ENCODE measurements around the gene ZAP70. TPM values are rescaled to one million over a fixed set of nuclear protein-coding genes. Genes with fewer than 3 reads are reported as not detected.

ZAP70 gene
- total and polyA plus RNA-seq, 2 donors from 2014 or later = 0.37 to 15.0 TPM

DNA sequence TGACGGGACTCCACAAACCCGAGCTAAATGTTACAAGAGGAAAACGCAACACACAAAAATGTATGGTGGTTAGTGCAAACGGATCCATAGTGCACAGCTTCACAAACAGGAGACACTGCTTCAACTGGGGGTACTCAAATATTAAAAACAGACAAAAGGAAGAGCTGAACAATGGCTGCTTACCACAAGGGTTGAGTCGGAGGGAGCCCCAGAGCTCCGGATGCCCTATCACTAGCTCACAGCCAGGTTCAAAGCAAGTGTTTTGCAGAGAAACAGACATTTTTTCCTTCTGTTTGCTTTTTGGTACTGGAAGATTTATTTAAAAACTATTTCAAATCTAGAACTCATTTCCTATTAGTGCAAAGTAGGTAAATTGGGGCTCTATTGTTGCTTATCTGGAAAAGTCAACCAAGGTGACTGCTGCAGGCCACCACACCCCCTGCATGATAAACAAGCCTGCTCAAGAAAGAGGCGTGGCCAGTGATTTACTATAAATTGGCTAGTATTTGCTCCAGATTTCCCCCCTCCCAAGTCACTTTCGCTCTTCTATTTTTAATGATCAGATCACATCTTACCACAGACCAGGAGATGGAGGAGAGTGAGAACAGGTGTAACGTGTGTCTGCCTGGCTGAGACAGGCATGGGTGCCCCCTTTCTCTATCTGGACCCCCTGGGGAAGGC lies 46.5 kb downstream of the ZAP70 start:
- no peak for FAIRE-seq
- peak in 1 of 5 donors; percentile 4 for DNase-seq
- TF ChIP-seq, protein P1, sequence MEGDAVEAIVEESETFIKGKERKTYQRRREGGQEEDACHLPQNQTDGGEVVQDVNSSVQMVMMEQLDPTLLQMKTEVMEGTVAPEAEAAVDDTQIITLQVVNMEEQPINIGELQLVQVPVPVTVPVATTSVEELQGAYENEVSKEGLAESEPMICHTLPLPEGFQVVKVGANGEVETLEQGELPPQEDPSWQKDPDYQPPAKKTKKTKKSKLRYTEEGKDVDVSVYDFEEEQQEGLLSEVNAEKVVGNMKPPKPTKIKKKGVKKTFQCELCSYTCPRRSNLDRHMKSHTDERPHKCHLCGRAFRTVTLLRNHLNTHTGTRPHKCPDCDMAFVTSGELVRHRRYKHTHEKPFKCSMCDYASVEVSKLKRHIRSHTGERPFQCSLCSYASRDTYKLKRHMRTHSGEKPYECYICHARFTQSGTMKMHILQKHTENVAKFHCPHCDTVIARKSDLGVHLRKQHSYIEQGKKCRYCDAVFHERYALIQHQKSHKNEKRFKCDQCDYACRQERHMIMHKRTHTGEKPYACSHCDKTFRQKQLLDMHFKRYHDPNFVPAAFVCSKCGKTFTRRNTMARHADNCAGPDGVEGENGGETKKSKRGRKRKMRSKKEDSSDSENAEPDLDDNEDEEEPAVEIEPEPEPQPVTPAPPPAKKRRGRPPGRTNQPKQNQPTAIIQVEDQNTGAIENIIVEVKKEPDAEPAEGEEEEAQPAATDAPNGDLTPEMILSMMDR (IDR thresholded peaks at IDR 0.05; ENCODE audit: borderline replicate concordance, extremely low read depth, insufficient read depth) = no peak

GRCh38 chr2:97760480-97761049 lies 47.2 kb downstream of the ZAP70 start:
- Histone ChIP-seq H3K27me3 (ENCODE audit: control insufficient read depth, insufficient read depth, low read length) (no peaks in the 10 kb centered on the region), H3K36me3 (ENCODE audit: control insufficient read depth in 2 of 3, insufficient read depth in 3 of 3, low read length in 3 of 3) (peaks cover 5 to 67% (median 47%) of the 10 kb centered on the region in 3 donors), H3K4me1 (ENCODE audit: control insufficient read depth in 2 of 3, insufficient read depth in 2 of 3, low read depth in 1 of 3, low read length in 3 of 3) (no peaks in the 10 kb centered on the region), H3K9me3 (ENCODE audit: control insufficient read depth in 2 of 3, insufficient read depth in 1 of 3, low read length in 3 of 3) (no peaks in the 10 kb centered on the region), H3K4me3 (ENCODE audit: low read length in 3 of 3) (no peak overlapping the region), H3K27ac (ENCODE audit: low read depth in 2 of 2, low read length in 2 of 2) (no peak overlapping the region), H3K9ac (ENCODE audit: low read length in 3 of 3) (no peak overlapping the region)
- FAIRE-seq (no peak), DNase-seq (peak in 1 of 5 donors; percentile 10)
- intact Hi-C loops (cut with DNase I) = no loop called here
- TF ChIP-seq, protein P1 (IDR thresholded peaks at IDR 0.05; ENCODE audit: borderline replicate concordance, extremely low read depth, insufficient read depth) = no peak

More for the DNA sequence above, 46.5 kb downstream of the ZAP70 start:
- Histone ChIP-seq H3K4me3 (ENCODE audit: low read length in 3 of 3) (no peak overlapping the region), H3K27me3 (ENCODE audit: control insufficient read depth, insufficient read depth, low read length) (no peaks in the 10 kb centered on the region), H3K9ac (ENCODE audit: low read length in 3 of 3) (no peak overlapping the region), H3K27ac (ENCODE audit: low read depth in 2 of 2, low read length in 2 of 2) (no peak overlapping the region), H3K9me3 (ENCODE audit: control insufficient read depth in 2 of 3, insufficient read depth in 1 of 3, low read length in 3 of 3) (no peaks in the 10 kb centered on the region), H3K36me3 (ENCODE audit: control insufficient read depth in 2 of 3, insufficient read depth in 3 of 3, low read length in 3 of 3) (peaks cover 5 to 61% (median 40%) of the 10 kb centered on the region in 3 donors), H3K4me1 (ENCODE audit: control insufficient read depth in 2 of 3, insufficient read depth in 2 of 3, low read depth in 1 of 3, low read length in 3 of 3) (no peaks in the 10 kb centered on the region)
- intact Hi-C loops (cut with DNase I) = no loop called here

DNA sequence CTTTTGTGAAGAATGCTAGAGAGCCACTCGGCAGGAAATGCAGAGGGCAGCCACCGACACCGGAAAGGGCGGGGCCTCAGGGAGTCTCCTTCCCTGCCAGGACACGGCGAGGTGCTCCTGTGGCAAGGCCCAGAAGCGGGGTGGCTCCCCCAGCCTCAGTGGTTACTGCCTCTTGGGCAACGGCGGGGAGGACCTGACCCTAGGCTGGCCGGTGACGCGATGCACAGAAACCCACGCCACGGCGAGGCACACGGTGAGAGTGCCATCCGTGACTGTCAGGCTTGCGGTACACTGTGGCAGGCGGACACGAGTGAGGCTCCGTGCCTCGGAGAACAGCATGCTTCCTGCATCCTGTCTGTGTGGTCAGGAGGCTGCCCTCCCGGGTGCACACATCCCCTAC lies 47.8 kb downstream of the ZAP70 start:
- intact Hi-C loops (cut with DNase I) = no loop called here
- Histone ChIP-seq H3K4me1 (ENCODE audit: control insufficient read depth in 2 of 3, insufficient read depth in 2 of 3, low read depth in 1 of 3, low read length in 3 of 3) (no peaks in the 10 kb centered on the region), H3K36me3 (ENCODE audit: control insufficient read depth in 2 of 3, insufficient read depth in 3 of 3, low read length in 3 of 3) (peaks cover 2 to 67% (median 47%) of the 10 kb centered on the region in 3 donors), H3K27me3 (ENCODE audit: control insufficient read depth, insufficient read depth, low read length) (no peaks in the 10 kb centered on the region), H3K4me3 (ENCODE audit: low read length in 3 of 3) (no peak overlapping the region), H3K9me3 (ENCODE audit: control insufficient read depth in 2 of 3, insufficient read depth in 1 of 3, low read length in 3 of 3) (no peaks in the 10 kb centered on the region), H3K9ac (ENCODE audit: low read length in 3 of 3) (no peak overlapping the region), H3K27ac (ENCODE audit: low read depth in 2 of 2, low read length in 2 of 2) (no peak overlapping the region)
- FAIRE-seq = no peak
- peak in 1 of 5 donors; percentile 75 for DNase-seq
- TF ChIP-seq, protein P1 (IDR thresholded peaks at IDR 0.05; ENCODE audit: borderline replicate concordance, extremely low read depth, insufficient read depth) = no peak
